HG03280 (cell line): ENCODE measurements around the gene GLDN.
"Not testable (repeated sequence)": the region's sequence is repeated elsewhere in the genome, so short reads cannot be mapped to it uniquely, and the experiment has no call there.

ENCODE experiments used
- ATAC-seq: cut with Tn5 transposase; IDR thresholded peaks from one replicate; pipeline ENCODE4 v1.9.1; 2021; ENCODE audit warnings: mild to moderate bottlenecking, moderate library complexity; ENCODE audit not compliant: unreplicated experiment

Gene GLDN

DNA sequence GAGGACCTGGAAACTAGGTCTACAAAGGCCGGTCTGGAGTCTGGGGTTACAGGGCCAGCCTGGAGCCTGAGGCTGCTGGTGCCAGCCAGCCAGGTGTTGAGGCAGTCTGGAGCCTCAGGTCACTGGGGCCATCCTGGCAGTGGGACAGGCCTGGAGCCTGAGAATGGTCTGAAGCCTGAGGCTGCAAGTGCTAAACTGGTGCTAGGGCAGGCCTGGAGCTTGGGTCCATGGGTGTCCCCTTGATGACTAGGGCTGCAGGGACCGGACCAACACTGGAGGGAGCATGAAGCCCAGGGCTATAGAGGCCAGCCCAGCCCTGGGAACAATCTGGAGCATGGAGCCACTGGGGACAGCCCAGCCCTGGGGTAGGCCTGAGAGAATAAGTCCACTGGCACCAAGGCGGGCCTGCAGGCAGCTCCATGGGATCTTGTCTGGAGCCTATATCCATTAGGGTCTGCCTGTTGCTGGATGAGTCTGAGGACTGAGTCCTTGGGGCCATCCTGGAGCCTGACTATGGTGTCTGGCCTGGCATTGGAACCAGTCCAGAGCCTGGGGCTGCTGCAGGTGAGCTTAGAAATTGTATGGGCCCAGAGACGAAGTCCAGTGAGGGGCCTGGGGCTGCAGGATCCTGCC is 101.9 kb downstream of the GLDN start:
- no peak for ATAC-seq

DNA sequence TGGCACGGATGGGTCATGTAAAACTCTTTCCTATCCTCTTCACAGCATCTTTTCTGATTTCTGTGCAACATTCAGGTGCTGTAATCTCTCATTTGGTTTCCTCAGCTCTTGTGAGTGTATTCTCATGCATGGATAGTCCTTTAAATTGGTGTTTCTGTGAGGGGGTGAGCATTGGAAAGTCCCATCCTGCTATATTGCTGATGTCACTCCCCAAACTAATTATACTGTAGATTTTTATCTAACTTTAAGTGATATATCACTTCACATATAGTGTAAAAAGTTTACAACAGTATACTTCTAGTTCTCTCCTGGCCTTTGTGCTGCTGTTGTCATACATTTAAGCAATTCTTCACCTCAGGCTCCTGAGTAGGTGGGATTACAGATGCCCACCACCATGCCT is 102.7 kb downstream of the GLDN start:
- no peak for ATAC-seq

- no peak for ATAC-seq
These were observed 103.4 kb downstream of the GLDN start for GRCh38 chr15:51444807-51445206.

GRCh38 chr15:51446029-51446744 is 104.7 kb downstream of the GLDN start:
- ATAC-seq = not testable (repeated sequence)

DNA sequence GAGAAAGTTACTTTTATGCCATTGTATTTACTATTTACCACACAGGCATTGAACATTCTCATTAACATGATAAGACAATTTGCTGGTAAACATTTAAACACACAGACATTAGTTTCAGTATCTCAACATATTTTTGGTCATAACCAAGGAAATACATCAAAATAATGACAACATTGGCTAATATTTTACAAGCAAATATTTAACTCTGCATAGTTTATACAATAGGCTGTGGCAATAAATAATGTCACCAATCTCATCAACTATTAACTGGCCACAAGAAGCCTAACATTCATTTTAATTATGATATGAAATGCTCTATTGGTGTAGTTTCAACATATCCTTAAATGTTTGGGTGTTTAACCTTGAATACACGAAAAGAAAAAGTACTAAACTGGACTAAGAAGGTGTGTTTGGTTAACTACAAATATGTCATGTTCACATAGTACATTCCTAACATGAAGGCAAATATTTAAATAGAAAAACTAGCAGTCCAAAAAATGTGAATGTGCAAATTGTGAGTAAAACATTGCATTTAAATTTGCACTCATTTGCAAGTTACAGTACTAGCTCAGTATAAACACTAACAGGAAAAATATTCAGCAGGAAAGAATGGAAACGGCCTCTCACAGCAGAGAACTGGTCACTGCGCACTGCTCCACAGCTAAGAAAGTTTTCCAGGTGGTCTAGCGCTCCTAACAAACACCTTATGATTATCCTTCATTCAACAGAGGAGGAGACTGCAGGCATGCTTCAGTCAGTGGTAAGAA is 106.6 kb downstream of the GLDN start:
- no peak for ATAC-seq

DNA sequence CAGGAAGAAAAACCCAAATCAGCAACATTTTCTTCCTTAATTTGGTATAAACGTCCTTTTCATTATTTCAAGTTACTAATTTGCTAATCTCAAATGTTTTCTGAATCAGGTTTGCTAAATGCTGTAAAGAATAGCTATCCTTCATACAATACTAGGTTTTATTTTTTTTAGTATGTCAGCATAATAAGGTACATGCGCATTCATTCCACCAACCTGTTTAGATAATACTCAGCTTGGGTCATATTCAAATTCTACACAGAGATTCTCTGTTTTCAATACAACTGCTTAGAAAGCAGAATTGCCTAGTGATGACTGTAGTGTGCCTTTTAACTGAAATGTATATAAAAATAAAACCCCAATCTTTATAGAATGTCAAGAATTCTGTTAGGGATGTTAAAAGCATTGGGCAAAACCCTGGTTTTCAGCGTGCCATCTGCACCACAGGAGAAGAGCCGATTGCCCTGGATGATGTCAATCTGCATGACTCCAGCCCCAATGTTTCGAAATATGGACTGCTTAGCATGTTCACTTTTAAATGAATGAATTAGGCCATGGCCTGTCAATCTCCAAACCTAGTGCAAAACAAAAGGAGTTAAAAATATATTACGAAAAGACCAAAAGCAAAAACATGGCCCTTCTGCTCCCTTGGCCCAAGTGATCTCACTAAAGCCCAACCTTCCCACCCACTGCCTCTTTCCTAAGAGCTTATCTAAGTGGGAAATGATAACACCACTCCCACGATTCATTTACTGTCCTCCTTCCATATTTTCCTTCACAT is 107.4 kb downstream of the GLDN start:
- ATAC-seq = no peak

DNA sequence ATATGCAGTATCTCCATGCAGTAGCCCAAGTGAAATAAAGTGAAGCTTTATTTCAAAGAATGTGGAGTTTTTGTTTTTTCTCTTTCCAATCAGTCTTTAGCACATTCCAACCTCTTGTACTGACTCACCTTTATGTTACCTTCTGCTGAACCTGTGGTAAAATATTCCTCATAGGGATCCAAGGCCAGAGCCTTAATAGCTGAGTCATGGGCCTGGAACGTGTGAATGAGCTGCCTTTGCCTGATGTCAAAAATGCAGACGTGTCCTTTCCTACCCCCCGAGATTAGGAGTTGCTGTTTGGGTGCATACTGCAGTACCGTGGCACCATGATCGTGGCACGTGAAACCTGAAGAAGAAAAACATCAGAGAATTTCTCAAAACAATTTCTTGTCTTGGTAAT is 108.5 kb downstream of the GLDN start:
- ATAC-seq = no peak
